Panc1 (cell line): ENCODE data around the gene GRID1.

Source experiments
- POLR2AphosphoS5 ChIP-seq: IDR thresholded peaks from 2 replicates; pipeline ENCODE4 v1.6.1; 2012; ENCODE audit warnings: mild to moderate bottlenecking, low read depth, low read length, moderate library complexity
- TF ChIP-seq, protein P1 (sequence below): fragments of 450-650 bp; IDR thresholded peaks from 2 replicates; pipeline ENCODE4 v1.5.1; 2017; ENCODE audit warnings: mild to moderate bottlenecking

DNA sequence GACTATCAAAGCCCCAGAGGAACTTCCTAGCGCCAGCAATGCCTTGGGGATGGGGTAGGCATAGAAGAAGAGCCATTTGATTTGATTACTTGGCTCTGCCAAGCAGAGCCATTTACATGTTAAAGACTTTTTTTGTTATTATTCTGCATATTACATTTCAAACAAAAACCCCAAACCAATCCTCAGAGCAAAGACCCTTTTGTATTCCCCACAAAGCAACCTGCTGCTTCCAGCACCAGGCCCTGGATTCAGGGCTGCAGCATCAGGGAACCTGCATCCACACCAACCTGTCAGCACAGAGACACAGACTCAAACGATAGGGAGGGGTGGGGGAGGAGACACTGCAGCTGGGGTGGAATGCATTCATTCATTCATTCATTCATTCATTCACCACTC is 73.2 kb downstream of the GRID1 start:
- TF ChIP-seq POLR2AphosphoS5: no peak
- TF ChIP-seq, protein P1, sequence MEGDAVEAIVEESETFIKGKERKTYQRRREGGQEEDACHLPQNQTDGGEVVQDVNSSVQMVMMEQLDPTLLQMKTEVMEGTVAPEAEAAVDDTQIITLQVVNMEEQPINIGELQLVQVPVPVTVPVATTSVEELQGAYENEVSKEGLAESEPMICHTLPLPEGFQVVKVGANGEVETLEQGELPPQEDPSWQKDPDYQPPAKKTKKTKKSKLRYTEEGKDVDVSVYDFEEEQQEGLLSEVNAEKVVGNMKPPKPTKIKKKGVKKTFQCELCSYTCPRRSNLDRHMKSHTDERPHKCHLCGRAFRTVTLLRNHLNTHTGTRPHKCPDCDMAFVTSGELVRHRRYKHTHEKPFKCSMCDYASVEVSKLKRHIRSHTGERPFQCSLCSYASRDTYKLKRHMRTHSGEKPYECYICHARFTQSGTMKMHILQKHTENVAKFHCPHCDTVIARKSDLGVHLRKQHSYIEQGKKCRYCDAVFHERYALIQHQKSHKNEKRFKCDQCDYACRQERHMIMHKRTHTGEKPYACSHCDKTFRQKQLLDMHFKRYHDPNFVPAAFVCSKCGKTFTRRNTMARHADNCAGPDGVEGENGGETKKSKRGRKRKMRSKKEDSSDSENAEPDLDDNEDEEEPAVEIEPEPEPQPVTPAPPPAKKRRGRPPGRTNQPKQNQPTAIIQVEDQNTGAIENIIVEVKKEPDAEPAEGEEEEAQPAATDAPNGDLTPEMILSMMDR: no peak
